ENCODE measurements around the gene SGCA.

The SGCA gene

DNA sequence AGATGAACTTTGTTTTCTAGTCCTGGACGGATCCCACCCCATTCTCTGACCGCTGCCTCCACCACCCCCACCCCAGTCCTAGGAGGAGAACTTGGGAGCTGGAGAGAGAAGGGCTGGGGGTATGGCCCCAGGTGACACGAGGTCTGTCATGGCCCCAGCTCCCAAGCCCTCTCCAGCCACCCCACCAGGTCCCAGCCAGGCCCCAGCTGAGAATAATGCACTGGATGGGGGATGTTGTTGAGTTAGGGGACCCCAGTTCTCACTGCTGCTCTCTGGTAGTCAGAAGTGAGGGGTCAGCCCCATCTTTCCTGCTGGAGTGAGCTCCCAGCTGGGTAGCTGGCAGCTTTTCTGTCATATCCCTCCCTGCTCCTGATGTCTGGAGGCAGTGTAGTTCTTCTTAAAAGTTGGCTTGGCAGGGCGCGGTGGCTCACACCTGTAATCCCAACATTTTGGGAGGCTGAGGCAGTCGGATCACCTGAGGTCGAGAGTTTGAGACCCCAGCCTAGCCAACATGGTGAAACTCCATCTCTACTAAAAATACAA, 40.2 kb downstream of the SGCA start:
- Histone ChIP-seq H3K27me3 (ENCODE audit: control insufficient read depth in 1 of 2, insufficient read depth in 2 of 2, low read length in 2 of 2) (no peaks in the 10 kb centered on the region), H3K4me1 (ENCODE audit: insufficient read depth, low read length) (peaks cover 90% of the 10 kb centered on the region), H3K9me3 (ENCODE audit: low read length) (no peaks in the 10 kb centered on the region), H3K4me3 (ENCODE audit: low read depth in 1 of 2, low read length in 2 of 2) (no peak overlapping the region), H3K27ac (ENCODE audit: low read depth, low read length) (peak overlapping the region; percentile 39), H3K36me3 (ENCODE audit: insufficient read depth, low read length) (no peaks in the 10 kb centered on the region), H3K9ac (ENCODE audit: low read length) (no peak overlapping the region)

DNA sequence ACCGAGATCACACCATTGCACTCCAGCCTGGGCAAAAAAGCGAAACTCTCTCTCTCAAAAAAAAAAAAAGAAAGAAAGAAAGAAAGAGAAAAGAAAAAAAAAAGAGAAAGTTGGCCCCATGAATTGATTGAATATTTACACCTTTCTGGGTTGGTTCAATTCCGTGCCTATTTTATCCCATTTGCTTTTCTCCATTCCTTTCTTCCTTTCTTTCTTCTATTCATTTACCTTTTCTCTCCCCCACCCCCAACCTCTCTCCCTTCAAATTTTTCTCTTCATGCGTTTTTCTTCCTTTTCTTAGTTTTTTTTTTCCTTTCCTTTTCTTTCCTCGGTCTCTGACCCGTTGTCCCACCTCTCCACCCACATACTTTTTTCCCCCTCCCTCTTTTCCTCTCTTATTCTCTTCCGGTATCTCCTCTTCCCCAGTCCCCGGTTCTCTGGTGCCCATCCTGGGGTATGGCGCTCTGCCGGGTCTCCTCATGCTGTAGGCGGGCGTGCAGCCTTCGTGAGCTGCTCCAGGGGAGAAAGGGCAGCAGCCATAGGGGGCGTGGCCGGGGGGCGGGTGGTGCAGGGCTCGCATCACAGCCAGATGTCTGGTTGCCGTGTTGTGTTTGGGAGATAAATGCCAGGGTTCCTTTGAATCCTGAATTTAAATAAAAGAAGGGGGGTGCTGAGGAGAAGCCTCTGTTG, 40.9 kb downstream of the SGCA start:
- Histone ChIP-seq H3K9ac (ENCODE audit: low read length) (peak overlapping the region; percentile 25), H3K4me1 (ENCODE audit: insufficient read depth, low read length) (peaks cover 94% of the 10 kb centered on the region), H3K9me3 (ENCODE audit: low read length) (no peaks in the 10 kb centered on the region), H3K27me3 (ENCODE audit: control insufficient read depth in 1 of 2, insufficient read depth in 2 of 2, low read length in 2 of 2) (no peaks in the 10 kb centered on the region), H3K36me3 (ENCODE audit: insufficient read depth, low read length) (no peaks in the 10 kb centered on the region), H3K27ac (ENCODE audit: low read depth, low read length) (peak overlapping the region; percentile 68), H3K4me3 (ENCODE audit: low read depth in 1 of 2, low read length in 2 of 2) (peak overlapping the region; percentile 29 to 33)

DNA sequence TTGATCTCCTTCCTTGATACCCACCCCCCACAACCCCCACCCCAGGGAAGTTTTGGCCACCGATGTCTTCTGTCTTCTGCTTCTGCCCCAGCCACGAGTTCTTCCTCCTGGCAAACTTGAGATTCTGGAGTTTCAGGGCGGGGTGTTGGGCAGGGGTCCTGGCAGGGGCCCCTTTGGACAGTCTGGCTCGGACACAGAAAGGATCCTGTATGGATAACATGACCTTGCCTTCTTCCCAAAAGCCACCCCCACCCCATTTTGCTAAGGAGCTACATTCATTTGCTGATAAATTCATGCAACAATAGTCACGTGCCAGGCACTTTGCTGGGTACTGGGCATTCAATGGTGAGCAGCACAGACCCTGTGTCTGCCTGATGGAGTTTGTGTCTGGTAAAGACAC, 41.5 kb downstream of the SGCA start:
- Histone ChIP-seq H3K4me3 (ENCODE audit: low read depth in 1 of 2, low read length in 2 of 2) (peak overlapping the region in 1 of 2 donors; percentile 33), H3K27ac (ENCODE audit: low read depth, low read length) (peak overlapping the region; percentile 68), H3K9me3 (ENCODE audit: low read length) (no peaks in the 10 kb centered on the region), H3K9ac (ENCODE audit: low read length) (no peak overlapping the region), H3K4me1 (ENCODE audit: insufficient read depth, low read length) (peaks cover 94% of the 10 kb centered on the region), H3K27me3 (ENCODE audit: control insufficient read depth in 1 of 2, insufficient read depth in 2 of 2, low read length in 2 of 2) (no peaks in the 10 kb centered on the region), H3K36me3 (ENCODE audit: insufficient read depth, low read length) (no peaks in the 10 kb centered on the region)

DNA sequence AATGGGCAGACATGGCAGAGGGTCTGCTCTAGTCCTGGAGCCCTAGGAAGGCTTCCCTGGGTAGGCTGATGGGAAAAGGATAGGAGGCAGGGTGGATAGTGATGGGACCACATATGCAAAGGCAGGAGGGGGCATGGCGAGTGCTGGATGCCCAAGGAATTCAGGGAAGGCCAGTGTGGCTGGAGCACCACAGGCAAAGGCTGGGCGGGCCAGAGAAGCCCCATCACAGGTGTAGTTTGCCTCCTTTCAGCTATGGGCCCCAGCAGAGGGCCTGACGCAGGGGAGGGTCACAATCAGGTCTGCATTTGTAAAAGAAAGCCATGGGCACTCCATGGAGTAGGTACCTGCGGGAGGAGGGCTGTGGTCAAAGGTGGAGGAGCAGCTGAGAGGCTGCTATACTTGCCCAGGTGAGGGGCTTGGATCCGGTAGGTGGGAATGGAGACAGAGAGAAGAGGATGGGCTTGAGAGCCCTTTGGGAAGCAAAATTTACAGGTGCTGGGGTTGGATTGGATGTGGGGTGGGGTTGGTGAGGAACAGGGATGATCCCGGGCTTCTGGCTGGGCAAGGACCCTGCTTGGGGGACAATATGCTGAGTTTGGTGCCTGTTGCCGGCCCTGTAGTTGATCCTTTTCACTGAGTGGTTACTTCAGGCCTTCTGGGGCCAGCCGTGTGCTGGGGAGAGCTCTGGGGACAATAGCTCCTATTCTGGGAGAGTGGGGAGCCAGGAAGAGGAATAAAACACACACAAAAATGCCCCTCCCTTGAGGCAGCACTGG, 42.2 kb downstream of the SGCA start:
- Histone ChIP-seq H3K4me1 (ENCODE audit: insufficient read depth, low read length) (peaks cover 95% of the 10 kb centered on the region), H3K4me3 (ENCODE audit: low read depth in 1 of 2, low read length in 2 of 2) (no peak overlapping the region), H3K9me3 (ENCODE audit: low read length) (no peaks in the 10 kb centered on the region), H3K9ac (ENCODE audit: low read length) (no peak overlapping the region), H3K27me3 (ENCODE audit: control insufficient read depth in 1 of 2, insufficient read depth in 2 of 2, low read length in 2 of 2) (no peaks in the 10 kb centered on the region), H3K36me3 (ENCODE audit: insufficient read depth, low read length) (no peaks in the 10 kb centered on the region), H3K27ac (ENCODE audit: low read depth, low read length) (peak overlapping the region; percentile 68)

DNA sequence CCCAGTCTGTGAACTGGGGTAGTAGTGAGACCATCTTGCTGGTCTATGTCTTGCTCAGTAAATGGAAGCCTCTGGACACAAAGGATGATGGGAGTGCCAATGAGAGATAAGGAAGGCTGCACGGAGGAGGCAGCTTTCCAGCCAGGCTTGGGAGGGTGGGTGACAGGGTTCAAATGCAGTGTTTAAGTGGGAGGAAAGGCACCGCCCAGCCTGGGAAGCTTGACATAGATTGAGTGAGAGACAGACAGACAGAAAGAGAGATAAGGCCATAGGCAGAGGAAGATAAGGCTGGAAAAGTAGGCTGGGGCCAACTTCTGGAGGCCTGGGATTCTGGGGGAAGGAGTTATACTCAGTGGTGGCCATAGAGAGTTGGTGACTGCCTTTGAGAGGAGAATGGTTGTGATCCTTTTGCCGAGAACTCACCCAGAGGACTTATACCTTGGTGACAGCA, 42.8 kb downstream of the SGCA start:
- Histone ChIP-seq H3K36me3 (ENCODE audit: insufficient read depth, low read length) (no peaks in the 10 kb centered on the region), H3K27ac (ENCODE audit: low read depth, low read length) (peak overlapping the region; percentile 93)

DNA sequence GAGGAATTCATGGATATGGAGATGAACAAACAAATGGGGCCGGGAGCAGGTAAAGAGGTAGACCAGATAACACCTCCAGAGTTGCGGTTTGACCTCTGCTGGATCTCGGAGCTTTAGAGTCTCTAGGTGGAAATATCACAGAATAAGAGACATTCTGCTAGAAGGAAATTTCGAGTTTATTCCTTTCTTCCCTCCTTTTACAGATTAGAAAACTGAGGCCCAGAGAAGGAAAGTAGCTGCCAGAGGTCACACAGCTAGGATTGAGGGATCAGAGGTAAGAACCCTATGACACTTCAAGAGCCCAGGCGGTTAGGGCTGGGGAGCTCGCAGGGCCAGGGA, 43.3 kb downstream of the SGCA start:
- H3K4me1 ChIP-seq (ENCODE audit: insufficient read depth, low read length): peaks cover 86% of the 10 kb centered on the region
- H3K27ac ChIP-seq (ENCODE audit: low read depth, low read length): peak overlapping the region; percentile 93
- H3K9ac ChIP-seq (ENCODE audit: low read length): no peak overlapping the region

More for the DNA sequence above, 42.8 kb downstream of the SGCA start:
- no peaks in the 10 kb centered on the region for H3K9me3 ChIP-seq (ENCODE audit: low read length)
- H3K27me3 ChIP-seq (ENCODE audit: control insufficient read depth in 1 of 2, insufficient read depth in 2 of 2, low read length in 2 of 2): no peaks in the 10 kb centered on the region
- no peak overlapping the region for H3K4me3 ChIP-seq (ENCODE audit: low read depth in 1 of 2, low read length in 2 of 2)
- peaks cover 89% of the 10 kb centered on the region for H3K4me1 ChIP-seq (ENCODE audit: insufficient read depth, low read length)
- H3K9ac ChIP-seq (ENCODE audit: low read length): no peak overlapping the region

DNA sequence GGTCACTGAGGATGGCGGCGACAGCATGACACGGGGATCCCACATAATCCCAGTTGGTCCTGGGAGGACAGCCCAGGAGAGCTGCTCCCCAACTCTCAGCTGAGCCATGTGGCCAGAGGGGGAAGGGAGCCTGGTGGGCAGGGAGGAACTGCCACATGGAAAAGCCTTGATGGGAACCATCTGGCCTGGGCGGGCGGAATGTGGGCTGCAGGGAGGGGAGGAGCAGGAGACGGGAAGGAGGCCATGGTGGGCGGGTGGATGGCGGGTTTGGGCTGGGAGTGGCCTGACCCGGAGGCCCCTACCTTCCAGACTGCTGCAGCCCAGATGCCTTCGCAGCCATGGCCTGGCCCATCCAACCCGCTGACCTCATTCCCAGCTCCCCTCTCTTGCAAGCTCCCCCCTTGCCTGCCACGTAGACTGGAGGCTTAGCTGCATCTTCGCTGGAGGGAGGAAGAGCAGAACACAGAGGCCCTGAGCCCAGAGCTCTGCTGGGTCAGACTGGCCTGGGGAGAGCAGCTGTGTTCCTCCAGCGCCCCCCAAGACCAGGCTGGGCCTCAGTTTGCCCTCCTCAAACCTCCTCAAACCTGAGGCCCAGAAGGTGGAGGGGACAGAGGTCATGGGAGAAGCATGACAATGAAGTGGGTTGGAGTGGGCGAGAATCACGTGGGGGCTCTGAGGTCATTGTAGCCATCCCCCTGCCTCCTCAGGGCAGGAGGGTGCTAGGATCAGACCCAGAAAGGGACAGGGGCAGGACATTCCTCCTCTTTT, 43.9 kb downstream of the SGCA start:
- H3K4me1 ChIP-seq (ENCODE audit: insufficient read depth, low read length): peaks cover 80% of the 10 kb centered on the region
- H3K27me3 ChIP-seq (ENCODE audit: control insufficient read depth in 1 of 2, insufficient read depth in 2 of 2, low read length in 2 of 2): no peaks in the 10 kb centered on the region
- peak overlapping the region in 1 of 2 donors; percentile 55 for H3K4me3 ChIP-seq (ENCODE audit: low read depth in 1 of 2, low read length in 2 of 2)
- no peaks in the 10 kb centered on the region for H3K36me3 ChIP-seq (ENCODE audit: insufficient read depth, low read length)
- H3K9me3 ChIP-seq (ENCODE audit: low read length): no peaks in the 10 kb centered on the region
- peak overlapping the region; percentile 85 for H3K9ac ChIP-seq (ENCODE audit: low read length)
- H3K27ac ChIP-seq (ENCODE audit: low read depth, low read length): peak overlapping the region; percentile 93

More for the DNA sequence above, 43.3 kb downstream of the SGCA start:
- Histone ChIP-seq H3K9me3 (ENCODE audit: low read length) (no peaks in the 10 kb centered on the region), H3K4me3 (ENCODE audit: low read depth in 1 of 2, low read length in 2 of 2) (no peak overlapping the region), H3K36me3 (ENCODE audit: insufficient read depth, low read length) (no peaks in the 10 kb centered on the region), H3K27me3 (ENCODE audit: control insufficient read depth in 1 of 2, insufficient read depth in 2 of 2, low read length in 2 of 2) (no peaks in the 10 kb centered on the region)

DNA sequence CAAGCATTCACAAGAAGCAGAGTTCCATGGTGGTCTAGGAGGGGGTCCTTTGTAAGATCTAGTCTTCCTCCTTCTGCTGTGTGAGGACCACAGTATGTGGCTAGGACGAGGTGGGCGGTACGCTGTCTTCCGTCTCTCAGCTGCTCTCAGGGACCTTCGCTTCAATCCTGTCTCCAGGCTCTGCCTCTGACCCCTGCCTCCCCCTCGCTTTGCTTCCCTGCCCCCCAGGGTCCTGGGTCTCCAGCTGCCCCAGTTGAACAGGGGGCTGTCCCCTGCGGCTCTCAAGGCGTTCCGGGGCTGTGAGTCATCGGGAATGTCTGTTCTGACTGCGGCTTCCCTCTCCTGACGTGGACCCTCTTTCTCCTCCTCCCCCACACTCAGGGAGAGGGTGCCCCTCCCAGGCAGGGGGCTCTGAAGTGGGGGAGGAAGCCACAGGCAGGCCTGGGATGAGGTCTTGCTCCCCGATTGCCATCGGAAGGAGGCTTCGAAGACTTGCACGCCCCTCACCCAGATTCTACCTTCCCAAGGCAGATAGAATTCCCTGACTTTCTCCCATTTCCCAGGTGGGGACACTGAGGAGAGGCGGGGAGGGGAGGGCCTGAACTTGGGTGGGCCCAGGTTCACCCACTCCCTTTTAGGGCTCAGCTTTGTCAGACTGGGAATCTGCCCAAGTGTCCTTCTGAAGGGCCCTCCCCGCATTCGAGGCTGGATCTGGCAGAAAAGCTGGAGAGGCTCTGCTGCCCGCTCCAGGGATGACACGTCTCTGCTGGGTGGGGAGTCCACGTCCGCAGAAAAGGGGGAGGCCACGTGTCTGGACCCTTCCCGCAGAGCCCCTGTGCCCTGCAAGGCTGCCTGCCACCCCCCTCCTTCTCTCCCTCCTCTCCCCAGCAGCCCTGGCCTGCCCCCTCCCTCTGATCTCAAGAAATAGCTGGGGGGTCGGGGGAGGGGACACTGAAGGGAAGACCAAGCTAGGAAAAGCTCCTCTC, 44.7 kb downstream of the SGCA start:
- Histone ChIP-seq H3K27me3 (ENCODE audit: control insufficient read depth in 1 of 2, insufficient read depth in 2 of 2, low read length in 2 of 2) (no peaks in the 10 kb centered on the region), H3K4me3 (ENCODE audit: low read depth in 1 of 2, low read length in 2 of 2) (peak overlapping the region in 1 of 2 donors; percentile 55), H3K9me3 (ENCODE audit: low read length) (no peaks in the 10 kb centered on the region), H3K36me3 (ENCODE audit: insufficient read depth, low read length) (no peaks in the 10 kb centered on the region), H3K4me1 (ENCODE audit: insufficient read depth, low read length) (peaks cover 72% of the 10 kb centered on the region), H3K27ac (ENCODE audit: low read depth, low read length) (peak overlapping the region; percentile 93), H3K9ac (ENCODE audit: low read length) (peak overlapping the region; percentile 85)

DNA sequence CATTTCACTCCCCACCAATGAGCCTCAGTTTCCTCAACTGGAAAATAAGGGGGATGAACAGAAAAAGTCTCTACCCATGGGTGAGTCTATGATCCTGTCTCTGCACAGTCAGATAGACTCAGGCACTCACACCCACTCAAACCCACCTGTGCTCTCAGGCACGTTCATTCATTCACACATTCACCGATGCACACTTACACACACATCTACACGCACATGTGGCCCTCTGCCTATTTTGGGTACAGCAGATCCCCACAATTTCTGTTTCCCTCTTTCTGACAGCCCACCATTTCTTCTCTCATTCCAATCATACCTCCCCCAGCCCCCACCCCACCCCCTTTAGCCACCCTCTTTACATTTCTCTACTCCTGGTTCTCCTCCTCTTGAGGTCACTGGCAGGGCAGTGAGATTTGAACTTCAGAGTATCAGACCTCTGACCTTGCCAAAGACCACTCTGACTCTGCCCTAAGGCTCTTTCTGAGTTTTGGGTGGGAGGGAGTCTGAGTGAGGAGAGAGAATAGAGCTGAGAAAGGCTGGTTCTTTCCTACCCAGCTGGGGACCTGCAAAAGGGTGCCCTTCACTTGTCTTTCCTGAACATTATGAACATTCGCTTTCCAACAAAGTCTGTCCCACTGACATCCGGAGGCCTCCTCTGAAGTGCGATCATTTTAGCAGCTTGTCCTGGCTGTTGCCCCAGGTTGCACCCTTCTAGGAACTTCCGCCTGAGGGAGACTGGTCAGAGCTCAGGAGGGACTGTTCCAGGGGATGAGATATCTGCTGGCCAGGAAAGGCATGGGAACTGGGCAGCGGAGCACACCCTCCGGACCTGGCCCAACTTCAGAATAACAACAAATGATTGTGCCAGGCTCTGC, 45.7 kb downstream of the SGCA start:
- no peaks in the 10 kb centered on the region for H3K9me3 ChIP-seq (ENCODE audit: low read length)
- H3K27ac ChIP-seq (ENCODE audit: low read depth, low read length): peak overlapping the region; percentile 93
- peaks cover 64% of the 10 kb centered on the region for H3K4me1 ChIP-seq (ENCODE audit: insufficient read depth, low read length)
- H3K36me3 ChIP-seq (ENCODE audit: insufficient read depth, low read length): no peaks in the 10 kb centered on the region
- no peaks in the 10 kb centered on the region for H3K27me3 ChIP-seq (ENCODE audit: control insufficient read depth in 1 of 2, insufficient read depth in 2 of 2, low read length in 2 of 2)
- peak overlapping the region in 1 of 2 donors; percentile 55 for H3K4me3 ChIP-seq (ENCODE audit: low read depth in 1 of 2, low read length in 2 of 2)
- peak overlapping the region; percentile 85 for H3K9ac ChIP-seq (ENCODE audit: low read length)

Measured in muscle layer of colon (tissue), 2 donors.